ENCODE measurements around the gene KRT2.
"Not testable (repeated sequence)": the region's sequence is repeated elsewhere in the genome, so short reads cannot be mapped to it uniquely, and the experiment has no call there.

KRT2 gene

DNA sequence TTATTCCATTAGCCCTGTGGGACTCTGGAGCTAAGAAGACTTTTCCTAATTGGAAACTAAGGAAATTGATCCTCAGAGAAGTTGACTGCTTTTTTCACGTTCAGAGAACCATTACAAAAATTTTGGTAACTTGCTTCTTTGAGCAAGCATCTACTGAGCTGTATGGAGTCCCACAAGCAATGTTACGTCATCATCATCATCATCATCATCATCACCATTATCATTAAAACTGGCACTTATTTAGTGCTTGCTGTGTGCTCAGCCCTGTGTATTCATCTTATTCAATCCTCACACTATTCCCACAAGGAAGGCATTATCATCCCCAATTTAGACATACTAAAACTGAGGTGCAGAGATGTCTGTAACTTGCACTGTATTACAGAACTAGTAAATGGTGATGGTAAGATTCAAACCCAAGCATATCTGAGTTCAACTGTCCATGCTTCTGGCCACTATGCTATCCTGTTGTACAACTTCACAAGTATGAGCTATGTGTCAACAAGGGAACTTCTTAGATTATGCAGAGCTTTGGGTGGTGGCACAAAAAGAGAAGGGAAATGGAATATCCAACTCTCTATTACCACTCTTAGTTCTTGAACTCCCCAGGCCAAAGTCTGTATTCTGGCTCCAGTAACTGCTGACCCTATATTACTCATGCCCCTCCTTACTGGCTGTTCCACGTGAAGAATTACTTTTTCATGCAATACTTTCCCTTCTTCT, 21.9 kb upstream of the KRT2 start:
- Histone ChIP-seq H3K4me1 (ENCODE audit: control insufficient read depth, low read depth, low read length) (no peaks in the 10 kb centered on the region), H3K4me3 (ENCODE audit: low read length) (no peak overlapping the region), H3K27me3 (ENCODE audit: control insufficient read depth, insufficient read depth, low read length) (no peaks in the 10 kb centered on the region), H3K9ac (ENCODE audit: low read length) (no peak overlapping the region), H3K27ac (ENCODE audit: low read length) (no peak overlapping the region), H3K36me3 (ENCODE audit: control insufficient read depth, low read depth, low read length) (no peaks in the 10 kb centered on the region), H3K9me3 (ENCODE audit: control insufficient read depth, low read depth, low read length) (no peaks in the 10 kb centered on the region)

- Histone ChIP-seq H3K9me3 (ENCODE audit: control insufficient read depth, low read depth, low read length) (no peaks in the 10 kb centered on the region), H3K27ac (ENCODE audit: low read length) (no peak overlapping the region), H3K27me3 (ENCODE audit: control insufficient read depth, insufficient read depth, low read length) (no peaks in the 10 kb centered on the region)
These were observed 21.2 kb upstream of the KRT2 start for GRCh38 chr12:52673217-52673616.

GRCh38 chr12:52672321-52672933, 20.4 kb upstream of the KRT2 start:
- H3K36me3 ChIP-seq (ENCODE audit: control insufficient read depth, low read depth, low read length): no peaks in the 10 kb centered on the region
- H3K27me3 ChIP-seq (ENCODE audit: control insufficient read depth, insufficient read depth, low read length): no peaks in the 10 kb centered on the region
- no peaks in the 10 kb centered on the region for H3K4me1 ChIP-seq (ENCODE audit: control insufficient read depth, low read depth, low read length)
- H3K4me3 ChIP-seq (ENCODE audit: low read length): no peak overlapping the region
- no peaks in the 10 kb centered on the region for H3K9me3 ChIP-seq (ENCODE audit: control insufficient read depth, low read depth, low read length)
- H3K9ac ChIP-seq (ENCODE audit: low read length): no peak overlapping the region
- H3K27ac ChIP-seq (ENCODE audit: low read length): no peak overlapping the region

More at GRCh38 chr12:52673217-52673616, 21.2 kb upstream of the KRT2 start:
- Histone ChIP-seq H3K36me3 (ENCODE audit: control insufficient read depth, low read depth, low read length) (no peaks in the 10 kb centered on the region), H3K4me3 (ENCODE audit: low read length) (no peak overlapping the region), H3K4me1 (ENCODE audit: control insufficient read depth, low read depth, low read length) (no peaks in the 10 kb centered on the region), H3K9ac (ENCODE audit: low read length) (no peak overlapping the region)

DNA sequence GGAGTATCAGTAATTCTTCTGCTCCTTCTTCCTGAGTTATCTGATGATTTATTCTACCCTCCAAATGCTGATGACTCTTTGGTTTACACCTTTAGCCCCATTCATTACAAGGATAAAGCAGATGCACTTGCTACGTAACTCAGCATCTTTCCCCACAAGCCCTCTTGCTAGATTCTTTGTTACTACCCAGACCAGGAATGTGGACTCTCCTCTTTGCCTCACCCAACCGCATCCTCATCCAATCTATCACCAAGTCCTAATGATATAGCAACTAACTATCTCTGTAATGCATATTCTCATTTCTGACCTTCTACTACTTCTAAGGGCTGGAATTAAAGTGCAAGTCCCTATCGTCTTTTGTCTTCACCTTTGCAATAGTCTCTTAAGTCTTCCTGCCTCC, 18.9 kb upstream of the KRT2 start:
- Histone ChIP-seq H3K27me3 (ENCODE audit: control insufficient read depth, insufficient read depth, low read length) (no peaks in the 10 kb centered on the region), H3K36me3 (ENCODE audit: control insufficient read depth, low read depth, low read length) (no peaks in the 10 kb centered on the region), H3K4me1 (ENCODE audit: control insufficient read depth, low read depth, low read length) (no peaks in the 10 kb centered on the region), H3K9me3 (ENCODE audit: control insufficient read depth, low read depth, low read length) (no peaks in the 10 kb centered on the region), H3K9ac (ENCODE audit: low read length) (no peak overlapping the region), H3K27ac (ENCODE audit: low read length) (no peak overlapping the region), H3K4me3 (ENCODE audit: low read length) (no peak overlapping the region)

DNA sequence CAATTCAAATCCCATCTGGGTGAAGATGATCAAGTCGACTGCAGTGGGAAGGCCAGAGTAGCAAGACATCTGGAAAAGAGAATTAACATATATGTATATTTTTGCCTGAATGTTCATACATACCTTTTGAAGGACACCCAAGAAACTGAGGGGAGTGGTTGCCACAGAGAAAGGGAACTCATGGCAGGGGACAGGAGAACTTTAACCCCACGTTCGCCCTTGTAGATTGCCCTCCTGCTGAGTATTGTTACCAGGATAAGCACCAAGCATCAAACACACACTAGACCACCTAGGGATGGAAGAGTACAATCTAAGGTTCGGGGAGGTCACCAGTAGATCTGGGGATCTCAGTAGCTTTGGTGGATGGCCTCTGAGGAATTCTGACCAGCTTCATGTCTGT, 18.5 kb upstream of the KRT2 start:
- Histone ChIP-seq H3K9ac (ENCODE audit: low read length) (no peak overlapping the region), H3K4me1 (ENCODE audit: control insufficient read depth, low read depth, low read length) (no peaks in the 10 kb centered on the region), H3K27ac (ENCODE audit: low read length) (no peak overlapping the region), H3K9me3 (ENCODE audit: control insufficient read depth, low read depth, low read length) (no peaks in the 10 kb centered on the region), H3K36me3 (ENCODE audit: control insufficient read depth, low read depth, low read length) (no peaks in the 10 kb centered on the region), H3K4me3 (ENCODE audit: low read length) (no peak overlapping the region), H3K27me3 (ENCODE audit: control insufficient read depth, insufficient read depth, low read length) (no peaks in the 10 kb centered on the region)

DNA sequence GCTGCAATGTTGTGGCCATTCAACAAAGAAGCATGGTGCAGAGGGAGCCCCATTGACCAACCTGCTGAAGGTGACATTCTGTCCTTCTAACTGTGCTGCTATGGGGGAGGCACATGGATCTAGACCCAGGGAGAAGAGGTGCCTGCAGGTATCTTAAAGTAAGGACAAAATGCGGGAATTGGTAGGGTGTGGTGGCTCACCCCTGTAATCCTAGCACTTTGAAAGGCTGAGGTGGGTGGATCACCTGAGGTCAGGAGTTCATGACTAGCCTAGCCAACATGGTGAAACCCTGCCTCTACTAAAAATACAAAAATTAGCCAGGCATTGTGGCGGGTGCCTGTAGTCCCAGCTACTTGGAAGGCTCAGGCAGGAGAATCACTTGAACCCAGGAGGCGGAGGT, 17.9 kb upstream of the KRT2 start:
- not testable (repeated sequence) for H3K27me3 ChIP-seq (ENCODE audit: control insufficient read depth, insufficient read depth, low read length); H3K9me3 ChIP-seq (ENCODE audit: control insufficient read depth, low read depth, low read length)

DNA sequence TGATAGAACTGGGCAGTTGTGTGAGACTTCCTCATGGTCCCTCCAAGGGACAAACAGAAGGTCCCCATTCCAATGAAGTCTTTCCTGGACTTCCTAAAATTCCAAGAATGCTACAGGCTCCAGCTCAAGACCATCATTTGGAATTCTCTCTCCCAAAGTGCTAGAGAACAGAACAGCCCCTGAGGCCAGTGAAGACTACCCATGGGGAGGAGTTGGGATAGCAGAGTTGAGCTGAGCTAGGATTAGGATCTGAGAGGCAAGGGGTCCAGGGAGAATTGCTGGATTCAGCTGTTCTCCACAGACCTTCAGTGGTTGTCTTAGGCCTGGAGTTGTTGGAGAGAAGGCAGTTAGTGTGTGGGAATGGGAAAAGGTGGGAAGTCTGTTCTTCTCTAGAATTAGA, 17.4 kb upstream of the KRT2 start:
- no peaks in the 10 kb centered on the region for H3K9me3 ChIP-seq (ENCODE audit: control insufficient read depth, low read depth, low read length)
- no peak overlapping the region for H3K9ac ChIP-seq (ENCODE audit: low read length)
- no peaks in the 10 kb centered on the region for H3K36me3 ChIP-seq (ENCODE audit: control insufficient read depth, low read depth, low read length)
- no peak overlapping the region for H3K4me3 ChIP-seq (ENCODE audit: low read length)
- H3K27me3 ChIP-seq (ENCODE audit: control insufficient read depth, insufficient read depth, low read length): no peaks in the 10 kb centered on the region
- H3K4me1 ChIP-seq (ENCODE audit: control insufficient read depth, low read depth, low read length): no peaks in the 10 kb centered on the region
- H3K27ac ChIP-seq (ENCODE audit: low read length): no peak overlapping the region

More for the DNA sequence above, 17.9 kb upstream of the KRT2 start:
- H3K27ac ChIP-seq (ENCODE audit: low read length); H3K4me3 ChIP-seq (ENCODE audit: low read length); H3K9ac ChIP-seq (ENCODE audit: low read length); H3K4me1 ChIP-seq (ENCODE audit: control insufficient read depth, low read depth, low read length); H3K36me3 ChIP-seq (ENCODE audit: control insufficient read depth, low read depth, low read length): not testable (repeated sequence)

DNA sequence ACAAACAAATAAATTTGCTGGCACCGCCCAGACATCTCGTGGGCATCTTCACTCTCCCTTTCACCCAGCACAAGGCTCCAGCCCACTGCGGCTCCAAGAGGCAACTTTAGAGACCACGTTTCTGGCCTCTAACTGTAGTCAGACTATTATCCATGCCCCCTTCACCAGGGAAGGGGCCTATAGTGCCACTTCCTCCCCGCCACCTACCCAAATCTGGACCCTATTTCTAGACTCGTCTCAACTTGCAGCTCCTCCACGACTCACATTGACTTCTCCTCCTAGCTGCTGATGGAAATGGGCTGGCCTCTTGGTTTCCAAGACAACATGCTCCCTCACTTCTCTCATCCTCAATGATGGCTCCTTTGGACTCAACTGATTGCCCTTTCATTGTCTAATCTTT, 15.9 kb upstream of the KRT2 start:
- no peak overlapping the region for H3K27ac ChIP-seq (ENCODE audit: low read length)
- H3K4me3 ChIP-seq (ENCODE audit: low read length): no peak overlapping the region
- no peak overlapping the region for H3K9ac ChIP-seq (ENCODE audit: low read length)
- H3K4me1 ChIP-seq (ENCODE audit: control insufficient read depth, low read depth, low read length): no peaks in the 10 kb centered on the region
- no peaks in the 10 kb centered on the region for H3K27me3 ChIP-seq (ENCODE audit: control insufficient read depth, insufficient read depth, low read length)
- no peaks in the 10 kb centered on the region for H3K9me3 ChIP-seq (ENCODE audit: control insufficient read depth, low read depth, low read length)
- no peaks in the 10 kb centered on the region for H3K36me3 ChIP-seq (ENCODE audit: control insufficient read depth, low read depth, low read length)

DNA sequence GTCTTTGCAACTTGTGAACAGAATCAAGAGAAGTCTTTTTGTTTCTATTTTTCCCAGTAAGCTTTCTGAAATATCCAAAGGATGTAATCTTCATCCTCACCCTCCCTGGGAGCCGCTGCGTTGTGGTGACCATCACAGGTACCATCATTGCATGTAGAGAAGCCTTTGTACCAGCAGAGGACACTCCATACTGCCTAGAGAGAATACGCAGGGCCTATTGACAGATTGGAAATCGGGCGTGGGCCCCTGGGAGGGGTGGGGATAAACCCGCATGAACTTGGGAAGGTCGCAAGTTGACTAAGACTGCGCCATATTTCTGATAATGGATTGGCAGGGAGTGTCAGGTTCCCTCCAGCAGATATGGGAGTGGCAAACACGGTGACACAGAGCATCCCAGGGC, 15.5 kb upstream of the KRT2 start:
- H3K27ac ChIP-seq (ENCODE audit: low read length): no peak overlapping the region
- H3K9ac ChIP-seq (ENCODE audit: low read length): no peak overlapping the region
- no peaks in the 10 kb centered on the region for H3K36me3 ChIP-seq (ENCODE audit: control insufficient read depth, low read depth, low read length)
- no peaks in the 10 kb centered on the region for H3K4me1 ChIP-seq (ENCODE audit: control insufficient read depth, low read depth, low read length)
- no peak overlapping the region for H3K4me3 ChIP-seq (ENCODE audit: low read length)
- H3K9me3 ChIP-seq (ENCODE audit: control insufficient read depth, low read depth, low read length): no peaks in the 10 kb centered on the region
- no peaks in the 10 kb centered on the region for H3K27me3 ChIP-seq (ENCODE audit: control insufficient read depth, insufficient read depth, low read length)

GRCh38 chr12:52666471-52666870, 14.5 kb upstream of the KRT2 start:
- Histone ChIP-seq H3K36me3 (ENCODE audit: control insufficient read depth, low read depth, low read length) (no peaks in the 10 kb centered on the region), H3K27ac (ENCODE audit: low read length) (no peak overlapping the region), H3K4me3 (ENCODE audit: low read length) (no peak overlapping the region), H3K9me3 (ENCODE audit: control insufficient read depth, low read depth, low read length) (no peaks in the 10 kb centered on the region), H3K4me1 (ENCODE audit: control insufficient read depth, low read depth, low read length) (no peaks in the 10 kb centered on the region), H3K9ac (ENCODE audit: low read length) (no peak overlapping the region), H3K27me3 (ENCODE audit: control insufficient read depth, insufficient read depth, low read length) (no peaks in the 10 kb centered on the region)

GRCh38 chr12:52663420-52663819, 11.4 kb upstream of the KRT2 start:
- no peaks in the 10 kb centered on the region for H3K9me3 ChIP-seq (ENCODE audit: control insufficient read depth, low read depth, low read length)
- H3K36me3 ChIP-seq (ENCODE audit: control insufficient read depth, low read depth, low read length): no peaks in the 10 kb centered on the region
- no peaks in the 10 kb centered on the region for H3K4me1 ChIP-seq (ENCODE audit: control insufficient read depth, low read depth, low read length)
- no peaks in the 10 kb centered on the region for H3K27me3 ChIP-seq (ENCODE audit: control insufficient read depth, insufficient read depth, low read length)
- H3K4me3 ChIP-seq (ENCODE audit: low read length): no peak overlapping the region
- no peak overlapping the region for H3K27ac ChIP-seq (ENCODE audit: low read length)
- no peak overlapping the region for H3K9ac ChIP-seq (ENCODE audit: low read length)

- Histone ChIP-seq H3K27me3 (ENCODE audit: control insufficient read depth, insufficient read depth, low read length) (no peaks in the 10 kb centered on the region), H3K4me3 (ENCODE audit: low read length) (no peak overlapping the region), H3K9ac (ENCODE audit: low read length) (no peak overlapping the region), H3K36me3 (ENCODE audit: control insufficient read depth, low read depth, low read length) (no peaks in the 10 kb centered on the region), H3K4me1 (ENCODE audit: control insufficient read depth, low read depth, low read length) (no peaks in the 10 kb centered on the region), H3K27ac (ENCODE audit: low read length) (no peak overlapping the region), H3K9me3 (ENCODE audit: control insufficient read depth, low read depth, low read length) (no peaks in the 10 kb centered on the region)
These were observed 10.9 kb upstream of the KRT2 start for GRCh38 chr12:52662918-52663229.

All from iPS-18a (cell line).